ENCODE data around the gene SPP2. TPM values are rescaled to one million over a fixed set of nuclear protein-coding genes. Genes with fewer than 3 reads are reported as not detected.

SPP2 gene
- total RNA-seq, 4 donors from 2014 or later, result 0.60 TPM; not detected in 3

GRCh38 chr2:234092344-234092743, 41.8 kb downstream of the SPP2 start:
- in situ Hi-C loops (cut with MboI; ENCODE audit: low sequenced_read_pairs in 4 of 4), result no loop called here
- no peaks in the 10 kb centered on the region for H3K27me3 ChIP-seq
- no peaks in the 10 kb centered on the region for H3K36me3 ChIP-seq
- no peaks in the 10 kb centered on the region for H3K9me3 ChIP-seq
- no peak for TF ChIP-seq CTCF (IDR thresholded peaks at IDR 0.05 in 4 of 5, conservative IDR thresholded peaks at IDR 0.05 in 1 of 5)
- no peak for TF ChIP-seq POLR2A (IDR thresholded peaks at IDR 0.05)
- no peak overlapping the region for H3K4me3 ChIP-seq
- no peak overlapping the region for H3K27ac ChIP-seq
- ATAC-seq (no peak), DNase-seq (no peak)
- H3K4me1 ChIP-seq, result no peaks in the 10 kb centered on the region
- intact Hi-C loops (cut with DNase I; ENCODE audit: low total_unique reads), result no loop called here

- no peak overlapping the region for H3K27ac ChIP-seq
- no peaks in the 10 kb centered on the region for H3K4me1 ChIP-seq
- no peaks in the 10 kb centered on the region for H3K27me3 ChIP-seq
- TF ChIP-seq CTCF (IDR thresholded peaks at IDR 0.05 in 4 of 5, conservative IDR thresholded peaks at IDR 0.05 in 1 of 5) (no peak), POLR2A (IDR thresholded peaks at IDR 0.05) (no peak)
- no peaks in the 10 kb centered on the region for H3K9me3 ChIP-seq
- no peak for ATAC-seq
- no peak overlapping the region for H3K4me3 ChIP-seq
- H3K36me3 ChIP-seq, result no peaks in the 10 kb centered on the region
- intact Hi-C loops (cut with DNase I; ENCODE audit: low total_unique reads), result no loop called here
- in situ Hi-C loops (cut with MboI; ENCODE audit: low sequenced_read_pairs in 4 of 4), result no loop called here
- DNase-seq, result no peak
These were observed 44.8 kb downstream of the SPP2 start for GRCh38 chr2:234095301-234095700.

GRCh38 chr2:234096164-234096563, 45.7 kb downstream of the SPP2 start:
- no peaks in the 10 kb centered on the region for H3K9me3 ChIP-seq
- H3K36me3 ChIP-seq, result no peaks in the 10 kb centered on the region
- DNase-seq (no peak), ATAC-seq (no peak)
- no peak overlapping the region for H3K4me3 ChIP-seq
- no peak for TF ChIP-seq CTCF (IDR thresholded peaks at IDR 0.05 in 4 of 5, conservative IDR thresholded peaks at IDR 0.05 in 1 of 5)
- no peak for TF ChIP-seq POLR2A (IDR thresholded peaks at IDR 0.05)
- in situ Hi-C loops (cut with MboI; ENCODE audit: low sequenced_read_pairs in 4 of 4) (no loop called here), intact Hi-C loops (cut with DNase I; ENCODE audit: low total_unique reads) (no loop called here)
- no peaks in the 10 kb centered on the region for H3K4me1 ChIP-seq
- no peaks in the 10 kb centered on the region for H3K27me3 ChIP-seq
- H3K27ac ChIP-seq, result no peak overlapping the region

GRCh38 chr2:234098681-234099080, 48.2 kb downstream of the SPP2 start:
- no peak for ATAC-seq
- in situ Hi-C loops (cut with MboI; ENCODE audit: low sequenced_read_pairs in 4 of 4) (no loop called here), intact Hi-C loops (cut with DNase I; ENCODE audit: low total_unique reads) (no loop called here)
- H3K27me3 ChIP-seq, result no peaks in the 10 kb centered on the region
- H3K36me3 ChIP-seq, result no peaks in the 10 kb centered on the region
- H3K4me3 ChIP-seq, result no peak overlapping the region
- TF ChIP-seq POLR2A (IDR thresholded peaks at IDR 0.05), result no peak
- TF ChIP-seq CTCF (IDR thresholded peaks at IDR 0.05 in 4 of 5, conservative IDR thresholded peaks at IDR 0.05 in 1 of 5), result no peak
- no peak overlapping the region for H3K27ac ChIP-seq
- no peak for DNase-seq
- no peaks in the 10 kb centered on the region for H3K4me1 ChIP-seq
- no peaks in the 10 kb centered on the region for H3K9me3 ChIP-seq

GRCh38 chr2:234099266-234099665, 48.8 kb downstream of the SPP2 start:
- Histone ChIP-seq H3K27ac (no peak overlapping the region), H3K4me3 (no peak overlapping the region), H3K27me3 (no peaks in the 10 kb centered on the region), H3K4me1 (no peaks in the 10 kb centered on the region), H3K9me3 (no peaks in the 10 kb centered on the region), H3K36me3 (no peaks in the 10 kb centered on the region)
- intact Hi-C loops (cut with DNase I; ENCODE audit: low total_unique reads) (no loop called here), in situ Hi-C loops (cut with MboI; ENCODE audit: low sequenced_read_pairs in 4 of 4) (no loop called here)
- DNase-seq (no peak), ATAC-seq (no peak)
- TF ChIP-seq CTCF (IDR thresholded peaks at IDR 0.05 in 4 of 5, conservative IDR thresholded peaks at IDR 0.05 in 1 of 5), result no peak
- no peak for TF ChIP-seq POLR2A (IDR thresholded peaks at IDR 0.05)
